ENCODE results near the gene ELK1.
A peak's percentile ranks its signal among the peaks of the same experiment; 100 is the strongest.
"Not testable (repeated sequence)": the region's sequence is repeated elsewhere in the genome, so short reads cannot be mapped to it uniquely, and the experiment has no call there.

The ELK1 gene, protein sequence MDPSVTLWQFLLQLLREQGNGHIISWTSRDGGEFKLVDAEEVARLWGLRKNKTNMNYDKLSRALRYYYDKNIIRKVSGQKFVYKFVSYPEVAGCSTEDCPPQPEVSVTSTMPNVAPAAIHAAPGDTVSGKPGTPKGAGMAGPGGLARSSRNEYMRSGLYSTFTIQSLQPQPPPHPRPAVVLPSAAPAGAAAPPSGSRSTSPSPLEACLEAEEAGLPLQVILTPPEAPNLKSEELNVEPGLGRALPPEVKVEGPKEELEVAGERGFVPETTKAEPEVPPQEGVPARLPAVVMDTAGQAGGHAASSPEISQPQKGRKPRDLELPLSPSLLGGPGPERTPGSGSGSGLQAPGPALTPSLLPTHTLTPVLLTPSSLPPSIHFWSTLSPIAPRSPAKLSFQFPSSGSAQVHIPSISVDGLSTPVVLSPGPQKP

GRCh38 chrX:47650164-47651042 lies at the start of gene ELK1:
Gene ELK1 (minus strand): TSS chrX:47650563. CDS start chrX:47641441, 9,122 bp downstream.
- DNase-seq (ENCODE audit: insufficient read length, low spot score) (peak; percentile 83), FAIRE-seq (peak; percentile 23)

DNA sequence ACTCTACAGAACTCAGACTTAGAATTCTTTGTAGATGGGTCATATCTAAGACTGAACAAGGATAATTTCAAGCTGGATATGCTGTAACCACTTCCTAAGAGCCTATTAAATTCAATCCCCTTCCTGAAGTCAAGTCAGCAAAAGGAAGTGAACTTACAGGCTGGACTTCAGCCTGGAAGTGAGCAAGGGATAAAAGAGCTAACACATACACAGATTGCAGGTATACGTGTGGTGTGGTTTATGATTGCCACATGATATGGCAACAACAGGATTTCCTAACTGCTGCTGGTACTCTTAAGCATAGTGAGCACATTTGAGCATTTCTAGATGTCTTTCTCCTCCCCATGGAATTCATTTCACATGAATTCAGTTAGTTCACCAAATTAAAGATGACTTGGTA lies 46.8 kb upstream of the ELK1 start:
- DNase-seq (ENCODE audit: insufficient read length, low spot score) (no peak), FAIRE-seq (no peak)

- no peak for FAIRE-seq
Observed at GRCh38 chrX:47690175-47690574, 39.8 kb upstream of the ELK1 start.

DNA sequence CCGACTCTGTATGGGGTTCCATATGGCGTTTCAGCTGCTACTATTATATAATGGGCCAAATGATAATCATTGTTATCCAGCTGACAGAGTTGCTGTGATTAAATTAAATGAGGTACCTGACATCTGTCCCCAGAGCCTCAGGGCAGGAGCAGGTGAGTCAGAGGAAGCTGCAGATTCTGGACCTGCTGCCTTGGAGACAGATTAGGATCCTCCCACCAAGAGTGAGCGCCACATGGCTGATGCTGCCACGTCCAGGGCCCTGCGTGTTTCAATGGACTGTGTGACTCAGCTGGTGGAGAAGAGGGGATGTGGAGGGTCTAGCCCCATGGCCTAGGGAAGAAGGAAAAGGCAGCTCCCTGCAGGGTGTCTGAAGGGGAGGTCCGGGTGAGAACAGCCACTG lies 36.9 kb upstream of the ELK1 start:
- FAIRE-seq: no peak
- no peak for DNase-seq (ENCODE audit: insufficient read length, low spot score)

More at GRCh38 chrX:47690175-47690574, 39.8 kb upstream of the ELK1 start:
- peak; percentile 1 for DNase-seq (ENCODE audit: insufficient read length, low spot score)

- DNase-seq (ENCODE audit: insufficient read length, low spot score): no peak
- FAIRE-seq: no peak
Observed at GRCh38 chrX:47683829-47684205, 33.5 kb upstream of the ELK1 start.

DNA sequence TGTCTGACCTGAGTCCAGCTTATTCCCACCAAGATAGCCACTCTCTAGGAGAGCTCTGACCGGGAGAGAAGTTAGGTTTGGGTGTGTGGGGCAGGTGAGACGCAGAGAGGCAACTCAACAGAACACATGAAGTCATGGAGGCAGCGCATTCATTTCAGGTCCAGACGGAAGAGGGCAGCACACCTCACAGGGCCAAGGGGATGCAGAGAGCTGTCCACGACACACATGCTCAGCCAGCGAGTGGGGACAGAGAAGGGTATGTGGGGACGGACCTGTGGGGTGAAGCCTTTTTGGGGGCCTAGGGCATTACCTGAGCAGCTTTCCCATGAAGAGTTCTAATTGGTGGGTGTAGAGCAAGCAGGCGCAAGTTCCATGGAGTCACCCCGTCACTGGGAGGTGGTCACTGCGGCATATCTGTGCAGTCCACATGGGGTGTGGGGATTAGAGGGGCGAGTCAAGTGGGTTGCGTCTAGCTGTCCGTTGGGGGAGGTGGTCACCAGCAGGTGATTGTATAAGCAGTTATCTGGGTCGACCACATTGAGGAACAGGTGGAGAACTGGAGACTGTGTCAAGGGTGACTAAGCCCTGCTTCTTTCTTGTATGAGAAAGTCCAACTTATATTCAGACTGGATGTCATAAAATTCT lies 32.9 kb upstream of the ELK1 start:
- no peak for FAIRE-seq
- DNase-seq (ENCODE audit: insufficient read length, low spot score): no peak

- not testable (repeated sequence) for DNase-seq (ENCODE audit: insufficient read length, low spot score); FAIRE-seq
Observed at GRCh38 chrX:47675959-47676859, 25.8 kb upstream of the ELK1 start.

DNA sequence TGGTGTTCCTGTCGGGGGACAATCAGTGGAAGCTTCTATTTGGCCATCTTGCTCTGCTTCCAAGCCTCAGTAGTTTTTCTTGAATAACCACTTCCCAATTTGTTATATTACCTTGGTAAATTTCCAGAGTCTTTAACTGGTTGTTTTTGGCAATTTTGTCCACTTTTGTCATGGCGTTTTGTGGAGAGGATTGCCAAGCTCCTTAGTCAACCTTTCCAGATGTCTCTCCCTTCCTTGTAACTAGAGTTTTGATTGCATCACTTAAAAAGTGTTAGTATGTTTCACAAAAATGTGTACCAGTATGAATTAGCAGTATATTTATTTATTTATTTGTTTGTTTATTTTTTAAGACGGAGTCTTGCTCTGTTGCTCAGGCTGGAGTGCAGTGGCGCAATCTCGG lies 24.4 kb upstream of the ELK1 start:
- FAIRE-seq (no peak), DNase-seq (ENCODE audit: insufficient read length, low spot score) (no peak)

DNA sequence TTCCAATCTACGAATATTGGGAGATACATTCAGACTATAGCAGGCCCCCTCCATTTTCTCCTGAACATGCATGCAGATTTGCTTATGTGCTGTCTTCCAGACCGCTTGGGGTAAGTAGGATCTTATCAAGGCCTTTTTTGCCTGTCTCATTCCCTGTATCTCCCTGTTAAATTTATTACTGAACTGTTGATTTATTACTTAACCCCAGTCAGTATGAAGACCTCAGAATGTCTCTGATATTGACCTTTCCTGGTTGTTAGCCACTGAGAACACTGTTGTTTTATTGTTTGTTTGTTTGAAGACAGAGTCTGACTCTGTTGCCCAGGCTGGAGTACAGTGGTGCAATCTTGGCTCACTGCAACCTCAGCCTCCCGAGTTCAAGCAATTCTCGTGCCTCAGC lies 15.4 kb upstream of the ELK1 start:
- not testable (repeated sequence) for FAIRE-seq; DNase-seq (ENCODE audit: insufficient read length, low spot score)

DNA sequence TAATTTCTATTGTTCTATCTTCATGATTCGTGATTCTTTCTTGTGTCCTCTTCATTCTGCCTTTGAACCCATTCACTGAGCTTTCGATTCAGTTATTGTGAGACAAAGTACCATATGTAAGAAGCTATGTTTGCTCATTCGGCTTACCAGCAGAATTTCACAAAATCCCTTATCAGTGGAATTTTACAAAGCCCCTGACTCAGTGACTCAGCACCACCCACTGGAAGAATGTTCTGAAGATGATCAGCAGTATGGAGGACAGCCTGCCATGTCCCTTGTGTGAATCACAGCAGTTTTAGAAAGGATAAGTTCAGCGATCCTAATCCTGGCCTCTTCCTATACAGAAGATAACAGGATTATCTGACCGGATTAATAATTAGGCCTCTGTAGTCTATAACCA lies 14.4 kb upstream of the ELK1 start:
- no peak for FAIRE-seq

GRCh38 chrX:47662144-47662657 lies 11.8 kb upstream of the ELK1 start:
- peak; percentile 14 for DNase-seq (ENCODE audit: insufficient read length, low spot score)
- FAIRE-seq: no peak

More for the DNA sequence above, 14.4 kb upstream of the ELK1 start:
- no peak for DNase-seq (ENCODE audit: insufficient read length, low spot score)

- FAIRE-seq: no peak
- DNase-seq (ENCODE audit: insufficient read length, low spot score): no peak
Observed at GRCh38 chrX:47661539-47661938, 11.2 kb upstream of the ELK1 start.

GRCh38 chrX:47659421-47659726 lies 9.0 kb upstream of the ELK1 start:
- no peak for FAIRE-seq
- no peak for DNase-seq (ENCODE audit: insufficient read length, low spot score)

DNA sequence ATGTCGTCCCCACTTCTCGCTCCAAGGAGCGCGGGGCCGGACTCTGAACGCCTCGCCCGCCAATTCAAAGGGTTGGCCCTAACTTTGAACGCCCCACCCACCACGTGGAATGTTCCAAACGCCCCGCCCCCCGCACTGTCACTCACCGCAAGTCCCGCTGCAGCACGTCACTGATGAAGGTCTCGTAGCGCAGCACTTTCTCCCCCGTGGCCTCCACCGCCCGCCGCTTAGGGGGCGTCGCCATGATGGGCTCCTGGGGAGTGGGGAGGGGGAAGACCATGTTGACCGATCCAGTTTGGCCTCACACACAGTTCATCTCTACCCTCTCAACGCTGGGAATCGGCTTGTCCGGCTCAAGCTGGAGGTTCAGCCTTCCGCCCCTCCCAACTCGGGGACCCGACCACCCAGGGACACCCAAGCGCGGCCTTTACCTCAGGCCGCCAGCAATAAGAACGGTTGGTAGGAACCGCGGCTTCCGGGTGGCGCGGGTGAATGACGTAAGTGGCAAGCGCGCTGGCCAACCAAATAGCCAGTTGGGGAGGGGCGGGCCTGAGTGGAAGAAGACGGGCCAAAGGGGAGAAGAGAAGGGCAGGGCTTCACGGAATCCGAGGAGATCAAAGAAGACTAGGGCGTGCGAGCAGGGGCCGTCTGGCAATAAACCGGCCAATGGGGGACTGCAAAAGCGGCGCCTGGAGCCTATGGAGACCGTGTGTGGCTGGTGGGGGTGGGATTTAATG lies 8.5 kb upstream of the ELK1 start, which contains the start of gene UXT:
TSS of gene UXT (minus strand) at position 497 of the 737 bp plus-strand sequence. CDS start at position 244, 253 bp downstream.
- DNase-seq (ENCODE audit: insufficient read length, low spot score) (peak; percentile 73), FAIRE-seq (peak; percentile 58)

DNA sequence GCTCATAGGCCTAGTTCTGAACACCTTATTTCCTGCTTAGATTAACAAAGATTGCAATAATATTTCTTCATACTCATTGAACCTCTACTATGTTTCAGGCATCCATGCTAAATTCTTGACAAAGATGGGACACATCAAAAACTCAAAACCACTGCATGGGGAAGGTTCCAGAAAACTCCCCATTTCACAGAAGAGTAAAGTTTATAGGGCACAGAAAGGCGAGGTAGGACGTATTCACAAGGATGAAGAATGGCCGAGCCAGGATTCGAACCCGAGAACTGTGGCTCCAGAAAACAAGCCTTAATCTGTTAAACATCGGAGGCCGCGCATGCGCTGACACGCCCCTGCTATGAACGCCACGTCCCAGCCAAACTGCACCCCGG lies 7.9 kb upstream of the ELK1 start:
- FAIRE-seq (no peak), DNase-seq (ENCODE audit: insufficient read length, low spot score) (no peak)

DNA sequence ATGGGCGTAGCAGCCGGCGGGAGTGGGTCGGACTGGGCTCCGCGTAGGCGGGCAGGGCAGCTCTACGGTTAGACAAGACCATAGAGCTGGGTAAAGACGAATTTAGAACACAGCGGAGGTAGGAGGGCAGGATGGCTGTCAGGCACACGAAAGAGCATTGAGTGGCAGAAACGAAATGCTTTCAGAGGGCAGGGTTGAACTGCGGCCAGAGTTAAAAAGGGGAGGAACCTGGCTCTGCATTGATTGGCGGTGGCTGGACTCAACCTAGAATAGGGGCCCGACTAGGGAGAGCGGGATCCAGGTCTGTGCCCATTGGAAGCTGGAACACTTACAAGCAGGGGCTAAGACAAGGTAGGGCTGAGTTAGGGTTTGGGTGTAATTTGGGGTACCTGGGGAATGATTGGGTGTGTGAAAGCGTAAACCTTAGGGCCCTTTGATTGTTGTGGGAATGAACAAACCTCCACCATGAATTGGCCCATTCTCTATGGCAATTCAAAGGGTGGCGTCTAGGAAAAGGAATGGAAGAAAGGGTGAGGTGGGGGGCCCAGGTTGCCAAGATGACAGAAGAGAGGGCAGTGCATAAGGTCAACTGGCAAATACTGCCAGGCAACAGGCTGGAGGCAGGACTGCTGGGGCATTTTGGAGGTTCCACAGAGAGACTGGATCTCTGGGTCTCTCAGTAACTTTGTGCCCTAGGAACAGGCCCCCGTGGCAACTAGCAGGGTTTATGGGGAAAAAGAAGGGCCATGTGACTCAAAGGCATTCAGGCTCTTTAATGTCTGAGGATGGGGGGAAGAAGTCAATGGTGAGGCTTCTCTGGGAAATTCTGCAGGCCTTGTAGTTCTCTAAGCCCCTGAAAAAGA lies 911 bp upstream of the ELK1 start:
- FAIRE-seq (no peak), DNase-seq (ENCODE audit: insufficient read length, low spot score) (no peak)

GRCh38 chrX:47649781-47650163 lies 591 bp downstream of the ELK1 start:
- FAIRE-seq (no peak), DNase-seq (ENCODE audit: insufficient read length, low spot score) (no peak)

DNA sequence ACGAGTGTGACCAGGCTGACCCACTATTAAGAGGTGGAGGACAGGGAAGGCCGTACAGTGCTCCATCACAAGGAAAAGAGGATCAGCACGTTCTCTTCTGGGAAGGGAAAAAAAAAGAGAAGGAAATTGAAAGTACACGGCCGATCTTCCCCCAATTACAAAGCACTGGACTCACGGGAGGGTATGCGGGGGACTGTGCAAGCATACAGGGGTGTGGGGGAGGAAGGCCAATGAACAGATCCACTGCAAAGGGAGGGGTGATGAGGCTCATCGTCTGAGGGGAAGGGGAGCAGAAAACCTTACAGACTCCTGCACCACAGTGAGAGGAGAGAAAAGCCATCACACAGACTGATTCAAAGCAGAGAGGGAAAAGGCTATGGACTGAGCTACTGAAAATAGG lies 1.1 kb downstream of the ELK1 start:
- DNase-seq (ENCODE audit: insufficient read length, low spot score) (no peak), FAIRE-seq (no peak)

All from HTR-8/SVneo (cell line).